ENCODE data around the gene ARL8A. TPM values are rescaled to one million over a fixed set of nuclear protein-coding genes. Genes with fewer than 3 reads are reported as not detected.

ARL8A gene
- total RNA-seq, 2 donors from 2014 or later: 36.3 to 41.0 TPM

DNA sequence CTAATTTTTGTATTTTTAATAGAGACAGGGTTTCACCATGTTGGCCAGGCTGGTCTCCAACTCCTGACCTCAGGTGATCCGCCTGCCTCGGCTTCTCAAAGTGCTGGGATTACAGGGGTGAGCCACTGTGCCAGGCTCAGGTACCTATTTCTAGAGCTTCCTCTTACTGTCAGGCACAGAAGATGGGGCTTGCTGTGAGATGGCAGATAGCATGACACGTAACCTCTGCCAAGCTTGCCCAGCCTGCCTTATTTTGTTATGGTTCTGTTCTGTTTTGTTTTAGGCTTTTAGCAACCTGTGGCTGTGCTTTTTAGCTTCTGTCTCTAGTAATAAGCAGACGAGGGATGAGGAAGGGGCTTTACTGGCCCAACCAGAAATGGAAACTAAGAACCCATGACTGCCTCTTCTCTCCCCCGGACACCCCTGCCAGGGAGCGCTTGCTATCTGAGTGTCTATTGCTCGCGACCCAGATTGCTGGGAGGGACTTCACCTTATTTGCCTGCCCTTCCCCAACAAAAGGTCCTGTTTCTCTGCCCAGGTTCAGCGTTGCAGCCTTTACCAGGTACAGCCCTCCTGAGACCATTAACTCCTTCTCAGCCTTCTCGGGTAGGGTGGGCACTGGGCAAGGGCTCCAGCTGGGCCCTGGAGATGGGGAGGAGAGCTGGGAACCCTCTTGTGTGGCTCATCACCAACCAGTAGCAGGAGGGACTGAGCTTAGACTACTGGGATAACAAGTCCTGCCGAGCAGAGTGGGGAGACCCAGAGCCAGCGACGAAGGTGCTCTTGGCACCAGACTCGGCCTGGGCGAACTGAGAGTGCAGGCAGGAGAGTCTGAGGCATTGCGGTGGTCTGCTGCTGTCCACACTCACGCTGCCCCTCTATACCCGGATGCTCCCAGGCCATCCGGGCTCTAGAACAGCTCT lies 35.6 kb upstream of the ARL8A start:
- no peak overlapping the region for H3K27ac ChIP-seq
- no peak for ATAC-seq (ENCODE audit: insufficient number of reproducible peaks, low FRiP score, low read depth)
- no peaks in the 10 kb centered on the region for H3K9me3 ChIP-seq
- no peaks in the 10 kb centered on the region for H3K27me3 ChIP-seq (replicated peaks; ENCODE audit: insufficient read depth)
- no peaks in the 10 kb centered on the region for H3K36me3 ChIP-seq
- DNase-seq (ENCODE audit: low spot score): no peak
- TF ChIP-seq, protein P1, sequence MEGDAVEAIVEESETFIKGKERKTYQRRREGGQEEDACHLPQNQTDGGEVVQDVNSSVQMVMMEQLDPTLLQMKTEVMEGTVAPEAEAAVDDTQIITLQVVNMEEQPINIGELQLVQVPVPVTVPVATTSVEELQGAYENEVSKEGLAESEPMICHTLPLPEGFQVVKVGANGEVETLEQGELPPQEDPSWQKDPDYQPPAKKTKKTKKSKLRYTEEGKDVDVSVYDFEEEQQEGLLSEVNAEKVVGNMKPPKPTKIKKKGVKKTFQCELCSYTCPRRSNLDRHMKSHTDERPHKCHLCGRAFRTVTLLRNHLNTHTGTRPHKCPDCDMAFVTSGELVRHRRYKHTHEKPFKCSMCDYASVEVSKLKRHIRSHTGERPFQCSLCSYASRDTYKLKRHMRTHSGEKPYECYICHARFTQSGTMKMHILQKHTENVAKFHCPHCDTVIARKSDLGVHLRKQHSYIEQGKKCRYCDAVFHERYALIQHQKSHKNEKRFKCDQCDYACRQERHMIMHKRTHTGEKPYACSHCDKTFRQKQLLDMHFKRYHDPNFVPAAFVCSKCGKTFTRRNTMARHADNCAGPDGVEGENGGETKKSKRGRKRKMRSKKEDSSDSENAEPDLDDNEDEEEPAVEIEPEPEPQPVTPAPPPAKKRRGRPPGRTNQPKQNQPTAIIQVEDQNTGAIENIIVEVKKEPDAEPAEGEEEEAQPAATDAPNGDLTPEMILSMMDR (IDR thresholded peaks at IDR 0.05): no peak
- H3K4me3 ChIP-seq: no peak overlapping the region
- peaks cover 0 to 9% of the 10 kb centered on the region in 2 donors for H3K4me1 ChIP-seq (ENCODE audit: control insufficient read depth in 1 of 2, low read depth in 2 of 2)

DNA sequence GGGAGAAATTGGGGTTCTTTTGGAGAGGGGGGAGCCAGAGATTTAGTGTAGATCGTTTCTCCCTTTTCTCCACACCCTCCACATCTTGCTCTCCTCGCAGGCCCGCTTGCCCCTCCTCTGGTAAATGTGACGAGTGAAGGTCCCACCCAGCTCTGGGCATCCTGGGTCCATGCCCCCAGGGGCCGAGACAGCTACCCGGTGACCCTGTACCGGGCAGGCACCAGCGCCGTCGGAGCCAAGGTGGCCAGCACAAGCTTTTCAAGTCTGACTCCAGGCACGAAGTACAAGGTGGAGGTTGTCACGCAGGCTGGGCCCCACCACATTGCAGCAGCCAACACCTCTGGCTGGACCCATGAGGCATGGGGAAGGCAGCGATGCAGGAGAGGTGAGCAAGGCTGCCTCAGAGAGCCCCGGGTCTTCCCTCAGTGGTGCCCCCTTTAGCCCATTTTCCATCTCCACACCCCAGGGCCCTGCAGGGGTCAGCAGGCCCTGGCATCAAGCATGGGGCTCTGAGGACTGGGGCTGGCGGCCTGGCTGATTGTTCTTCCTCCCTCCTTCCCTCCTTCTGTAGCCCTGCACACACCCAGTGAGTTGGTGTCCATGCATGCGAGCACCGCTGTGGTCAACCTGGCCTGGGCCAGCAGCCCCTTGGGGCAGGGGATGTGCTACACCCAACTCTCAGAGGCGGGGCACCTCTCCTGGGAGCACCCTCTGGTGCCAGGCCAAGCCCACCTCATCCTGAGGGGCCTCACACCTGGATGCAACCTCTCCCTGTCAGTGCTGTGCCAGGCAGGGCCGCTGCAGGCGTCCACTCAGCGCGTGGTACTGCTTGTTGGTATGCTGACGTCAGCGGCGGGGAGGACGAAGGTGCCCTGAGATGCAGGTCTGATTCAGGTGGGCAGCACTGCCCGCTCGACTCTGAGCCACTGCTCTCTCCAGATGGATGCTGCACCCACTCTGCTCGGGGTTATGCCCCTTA lies 32.7 kb upstream of the ARL8A start:
- no peaks in the 10 kb centered on the region for H3K36me3 ChIP-seq
- H3K27me3 ChIP-seq (replicated peaks; ENCODE audit: insufficient read depth): no peaks in the 10 kb centered on the region
- no peak overlapping the region for H3K27ac ChIP-seq
- no peaks in the 10 kb centered on the region for H3K9me3 ChIP-seq
- TF ChIP-seq, protein P1 (IDR thresholded peaks at IDR 0.05): no peak
- no peaks in the 10 kb centered on the region for H3K4me1 ChIP-seq (ENCODE audit: control insufficient read depth in 1 of 2, low read depth in 2 of 2)
- H3K4me3 ChIP-seq: no peak overlapping the region
- no peak for ATAC-seq (ENCODE audit: insufficient number of reproducible peaks, low FRiP score, low read depth)
- no peak for DNase-seq (ENCODE audit: low spot score)

DNA sequence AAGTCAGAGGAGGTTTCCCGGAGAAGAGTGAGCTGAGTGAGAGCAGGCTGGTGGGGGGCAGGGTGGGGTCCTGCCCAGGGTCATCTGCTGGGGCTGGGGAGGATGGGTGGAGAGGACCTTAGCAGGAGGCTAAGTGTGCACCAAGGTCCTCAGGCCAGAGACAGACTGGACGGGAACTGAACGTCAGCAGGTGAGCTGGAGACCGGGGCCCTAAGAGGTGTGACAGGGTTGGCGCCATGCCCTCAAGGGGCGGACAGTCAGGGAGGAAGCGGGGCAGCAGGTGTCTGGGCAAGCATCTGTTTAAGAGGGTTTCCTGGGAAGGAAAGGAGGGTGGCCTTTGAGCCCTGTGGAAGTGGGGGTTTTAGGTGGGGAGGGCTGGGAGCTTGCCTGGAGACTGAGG lies 29.5 kb upstream of the ARL8A start:
- H3K27me3 ChIP-seq (replicated peaks; ENCODE audit: insufficient read depth): no peaks in the 10 kb centered on the region
- no peaks in the 10 kb centered on the region for H3K4me1 ChIP-seq (ENCODE audit: control insufficient read depth in 1 of 2, low read depth in 2 of 2)
- ATAC-seq (ENCODE audit: insufficient number of reproducible peaks, low FRiP score, low read depth) (no peak), DNase-seq (ENCODE audit: low spot score) (no peak)
- no peaks in the 10 kb centered on the region for H3K36me3 ChIP-seq
- H3K4me3 ChIP-seq: no peak overlapping the region
- no peak overlapping the region for H3K27ac ChIP-seq
- TF ChIP-seq, protein P1 (IDR thresholded peaks at IDR 0.05): no peak
- no peaks in the 10 kb centered on the region for H3K9me3 ChIP-seq

DNA sequence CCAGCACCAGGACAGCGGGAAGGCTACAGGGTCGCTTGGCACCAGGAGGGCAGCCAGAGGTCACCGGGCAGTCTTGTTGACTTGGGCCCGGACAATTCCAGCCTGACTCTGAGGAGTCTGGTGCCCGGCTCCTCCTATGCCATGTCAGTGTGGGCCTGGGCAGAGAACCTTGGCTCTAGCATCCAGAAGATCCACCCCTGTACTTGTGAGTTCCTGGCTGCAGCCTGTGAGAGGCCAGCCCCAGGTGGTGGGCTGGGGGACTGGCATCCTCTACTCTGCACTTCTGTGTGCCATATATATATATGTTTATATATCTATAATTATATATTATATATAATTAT lies 27.4 kb upstream of the ARL8A start:
- no peaks in the 10 kb centered on the region for H3K27me3 ChIP-seq (replicated peaks; ENCODE audit: insufficient read depth)
- TF ChIP-seq, protein P1 (IDR thresholded peaks at IDR 0.05): no peak
- ATAC-seq (ENCODE audit: insufficient number of reproducible peaks, low FRiP score, low read depth): no peak
- H3K36me3 ChIP-seq: no peaks in the 10 kb centered on the region
- no peaks in the 10 kb centered on the region for H3K9me3 ChIP-seq
- no peak overlapping the region for H3K4me3 ChIP-seq
- H3K4me1 ChIP-seq (ENCODE audit: control insufficient read depth in 1 of 2, low read depth in 2 of 2): no peaks in the 10 kb centered on the region
- DNase-seq (ENCODE audit: low spot score): no peak
- no peak overlapping the region for H3K27ac ChIP-seq
